Tibial artery (tissue), 4 donors: ENCODE results near the gene MB.

ENCODE experiments used
- DNase-seq, 2 donors: peaks; one replicate each; pipeline ENCODE4 v3.0.0-alpha.2; 2019
- H3K27ac ChIP-seq, 2 donors: fragments of 200-600 bp; sonication (generic) in 1 of 2; 1 replicate in 1 of 2; 2 replicates in 1 of 2; pipeline ENCODE4 v1.5.1; 2018 to 2019; ENCODE audit warnings: mild to moderate bottlenecking in 1 of 2
- H3K27me3 ChIP-seq, 2 donors: fragments of 200-600 bp; sonication (generic) in 1 of 2; one replicate each; pipeline versions ENCODE4 v1.5.1 to v1.6.0; 2016 to 2019
- H3K36me3 ChIP-seq, 3 donors: fragments of 200-600 bp; sonication (generic) in 2 of 3; one replicate each; pipeline ENCODE4 v1.5.1; 2016 to 2019; ENCODE audit warnings: mild to moderate bottlenecking in 2 of 3
- H3K4me1 ChIP-seq, 4 donors: fragments of 200-600 bp; sonication (generic) in 2 of 4; 1 replicate in 3 of 4; 2 replicates in 1 of 4; pipeline ENCODE4 v1.5.1; 2016 to 2019
- H3K4me3 ChIP-seq, 2 donors: fragments of 200-600 bp; sonication (generic) in 1 of 2; 1 replicate in 1 of 2; 2 replicates in 1 of 2; pipeline ENCODE4 v1.5.1; 2018 to 2019; ENCODE audit warnings: mild to moderate bottlenecking in 2 of 2
- H3K9me3 ChIP-seq, 3 donors: fragments of 200-600 bp; sonication (generic) in 1 of 3; one replicate each; pipeline ENCODE4 v1.5.1; 2016 to 2019
- CTCF ChIP-seq, 2 experiments: fragments of 200-600 bp in 1 of 2; fragments of 450-650 bp in 1 of 2; IDR thresholded peaks; one replicate each; pipeline ENCODE4 v1.5.1; 2017 to 2019; ENCODE audit warnings: antibody characterized with exemption in 2 of 2, mild to moderate bottlenecking in 1 of 2, moderate library complexity in 1 of 2
- intact Hi-C: fragments of 100-400 bp; cut with DNase I; formaldehyde crosslinking; loops from one replicate; pipeline ENCODE4 v1.15.0; 2023; ENCODE audit warnings: low total_unique reads

Gene MB

GRCh38 chr22:35621451-35621850 is 4.3 kb upstream of the MB start:
- no peaks in the 10 kb centered on the region for H3K9me3 ChIP-seq
- no peaks in the 10 kb centered on the region for H3K36me3 ChIP-seq
- no peak for TF ChIP-seq CTCF (IDR thresholded peaks at IDR 0.05)
- no peak overlapping the region for H3K27ac ChIP-seq
- no peak overlapping the region for H3K4me3 ChIP-seq
- H3K4me1 ChIP-seq, result peaks cover 0 to 26% (median 22%) of the 10 kb centered on the region in 4 donors
- intact Hi-C loops, result loop anchor here (5.0 kb wide), 1 partner anchor 189 kb away; no protein-coding TSS in a partner anchor
- no peaks in the 10 kb centered on the region for H3K27me3 ChIP-seq
- no peak for DNase-seq

GRCh38 chr22:35620624-35621251 is 3.6 kb upstream of the MB start:
- no peak overlapping the region for H3K27ac ChIP-seq
- TF ChIP-seq CTCF (IDR thresholded peaks at IDR 0.05), result no peak
- intact Hi-C loops, result loop anchor here (5.0 kb wide), 1 partner anchor 188 kb away; no protein-coding TSS in a partner anchor
- H3K4me1 ChIP-seq, result peaks cover 0 to 26% (median 22%) of the 10 kb centered on the region in 4 donors
- DNase-seq, result no peak
- H3K4me3 ChIP-seq, result no peak overlapping the region
- H3K9me3 ChIP-seq, result no peaks in the 10 kb centered on the region
- H3K36me3 ChIP-seq, result no peaks in the 10 kb centered on the region
- no peaks in the 10 kb centered on the region for H3K27me3 ChIP-seq

- no peaks in the 10 kb centered on the region for H3K27me3 ChIP-seq
- H3K9me3 ChIP-seq, result no peaks in the 10 kb centered on the region
- H3K36me3 ChIP-seq, result no peaks in the 10 kb centered on the region
- no peak for TF ChIP-seq CTCF (IDR thresholded peaks at IDR 0.05)
- peaks cover 0 to 26% (median 22%) of the 10 kb centered on the region in 4 donors for H3K4me1 ChIP-seq
- DNase-seq, result no peak
- H3K27ac ChIP-seq, result no peak overlapping the region
- H3K4me3 ChIP-seq, result no peak overlapping the region
- intact Hi-C loops, result loop anchor here (5.0 kb wide), 1 partner anchor 187 kb away; no protein-coding TSS in a partner anchor
These were observed 2.4 kb upstream of the MB start for GRCh38 chr22:35619336-35620094.

GRCh38 chr22:35618427-35619223 is 1.5 kb upstream of the MB start:
- intact Hi-C loops, result no loop called here

More at GRCh38 chr22:35618427-35619223, 1.5 kb upstream of the MB start:
- DNase-seq, result no peak
- peaks cover 0 to 26% (median 22%) of the 10 kb centered on the region in 4 donors for H3K4me1 ChIP-seq
- no peaks in the 10 kb centered on the region for H3K36me3 ChIP-seq
- no peaks in the 10 kb centered on the region for H3K9me3 ChIP-seq
- H3K4me3 ChIP-seq, result no peak overlapping the region
- H3K27ac ChIP-seq, result no peak overlapping the region
- no peak for TF ChIP-seq CTCF (IDR thresholded peaks at IDR 0.05)
- no peaks in the 10 kb centered on the region for H3K27me3 ChIP-seq
